GM23338 (cell line): Measurements from ENCODE around the gene TGIF2. TPM values are rescaled to one million over a fixed set of nuclear protein-coding genes. Genes with fewer than 3 reads are reported as not detected.

Experiments used
- ATAC-seq: fragments of 200-7000 bp; cut with Tn5 transposase; 3 replicates; pipeline ENCODE4 v1.9.1; 2020
- DNase-seq: peaks from one replicate; pipeline ENCODE4 v3.0.0-alpha.2; 2015; ENCODE audit warnings: low spot score
- H2AFZ ChIP-seq: fragments of 200-600 bp; sonication (generic); 2 replicates; pipeline ENCODE4 v1.8.0; 2016; ENCODE audit warnings: antibody characterized with exemption, mild to moderate bottlenecking, moderate library complexity
- H3F3A ChIP-seq: fragments of 200-600 bp; sonication (generic); replicated peaks from 2 replicates; pipeline ENCODE4 v1.8.0; 2017; ENCODE audit warnings: antibody characterized with exemption, mixed run types, low read depth
- H3K27ac ChIP-seq: fragments of 200-600 bp; sonication (generic); 2 replicates; pipeline ENCODE4 v1.6.1; 2016; ENCODE audit warnings: low read depth
- H3K27me3 ChIP-seq: fragments of 200-600 bp; sonication (generic); 2 replicates; pipeline ENCODE4 v1.8.0; 2016; ENCODE audit warnings: mild to moderate bottlenecking, mixed run types, moderate library complexity; ENCODE audit not compliant: insufficient read depth
- H3K36me3 ChIP-seq: fragments of 200-600 bp; sonication (generic); 2 replicates; pipeline ENCODE4 v1.8.0; 2016; ENCODE audit warnings: mild to moderate bottlenecking; ENCODE audit not compliant: insufficient read depth
- H3K4me1 ChIP-seq: fragments of 200-600 bp; sonication (generic); 2 replicates; pipeline ENCODE4 v1.8.0; 2016; ENCODE audit warnings: mild to moderate bottlenecking, moderate library complexity; ENCODE audit not compliant: insufficient read depth
- H3K4me2 ChIP-seq: fragments of 200-600 bp; sonication (generic); 2 replicates; pipeline ENCODE4 v1.7.1; 2017; ENCODE audit warnings: mixed run types
- H3K4me3 ChIP-seq: fragments of 200-600 bp; sonication (generic); 2 replicates; pipeline ENCODE4 v1.6.1; 2016; ENCODE audit warnings: mixed run types
- H3K79me2 ChIP-seq: fragments of 200-600 bp; sonication (generic); replicated peaks from 2 replicates; pipeline ENCODE4 v1.8.0; 2017; ENCODE audit warnings: mild to moderate bottlenecking; ENCODE audit not compliant: insufficient read depth
- H3K9me2 ChIP-seq: fragments of 200-600 bp; sonication (generic); 2 replicates; pipeline ENCODE4 v1.8.0; 2017; ENCODE audit not compliant: insufficient read depth
- H4K20me1 ChIP-seq: fragments of 200-600 bp; sonication (generic); replicated peaks from 2 replicates; pipeline ENCODE4 v1.8.0; 2017; ENCODE audit warnings: mild to moderate bottlenecking; ENCODE audit not compliant: insufficient read depth
- H3K27ac Mint-ChIP-seq: 2 replicates; pipeline ENCODE4 v1.8.0; 2020; ENCODE audit warnings: inconsistent platforms, mild to moderate bottlenecking, moderate library complexity, mixed read lengths
- H3K27me3 Mint-ChIP-seq: 3 replicates; pipeline ENCODE4 v1.8.0; 2022; ENCODE audit warnings: low read depth, mild to moderate bottlenecking, moderate library complexity, mixed read lengths, inconsistent platforms; ENCODE audit not compliant: insufficient read depth, poor library complexity
- H3K36me3 Mint-ChIP-seq: 3 replicates; pipeline ENCODE4 v1.8.0; 2021; ENCODE audit warnings: low read depth, mild to moderate bottlenecking, inconsistent platforms, moderate library complexity, mixed read lengths
- H3K4me1 Mint-ChIP-seq: 3 replicates; pipeline ENCODE4 v1.8.0; 2020; ENCODE audit warnings: mild to moderate bottlenecking, inconsistent platforms, mixed read lengths
- H3K4me3 Mint-ChIP-seq: 3 replicates; pipeline ENCODE4 v1.8.0; 2021; ENCODE audit warnings: moderate library complexity, mild to moderate bottlenecking, inconsistent platforms, mixed read lengths
- H3K9me3 Mint-ChIP-seq: 3 replicates; pipeline ENCODE4 v1.8.0; 2020; ENCODE audit warnings: moderate library complexity, mild to moderate bottlenecking, inconsistent platforms, mixed read lengths
- CREB1 ChIP-seq: fragments of 250-450 bp; sonication (Bioruptor Pico); IDR thresholded peaks from 2 replicates; pipeline ENCODE4 v1.5.0; 2020; ENCODE audit warnings: low read depth, mild to moderate bottlenecking, moderate library complexity
- ETS1 ChIP-seq: IDR thresholded peaks from 2 replicates; pipeline ENCODE4 v1.6.1; 2016; ENCODE audit warnings: antibody characterized with exemption
- EZH2 ChIP-seq: fragments of 200-600 bp; sonication (generic); IDR thresholded peaks from one replicate; pipeline ENCODE4 v1.8.0; 2017; ENCODE audit warnings: antibody characterized with exemption, mild to moderate bottlenecking, low read depth; ENCODE audit not compliant: unreplicated experiment
- JUNB ChIP-seq: IDR thresholded peaks from one replicate; pipeline ENCODE4 v1.6.1; 2016; ENCODE audit warnings: antibody characterized with exemption; ENCODE audit not compliant: unreplicated experiment
- POLR2AphosphoS5 ChIP-seq: IDR thresholded peaks from 2 replicates; pipeline ENCODE4 v1.6.1; 2016; ENCODE audit warnings: antibody characterized with exemption, low read depth
- REST ChIP-seq: IDR thresholded peaks from one replicate; pipeline ENCODE4 v1.6.1; 2018; ENCODE audit warnings: antibody characterized with exemption; ENCODE audit not compliant: unreplicated experiment
- STAT1 ChIP-seq: IDR thresholded peaks from one replicate; pipeline ENCODE4 v1.6.1; 2016; ENCODE audit warnings: antibody characterized with exemption; ENCODE audit not compliant: unreplicated experiment
- ZNF114 ChIP-seq: fragments of 250-450 bp; sonication (Bioruptor Pico); IDR thresholded peaks from 2 replicates; pipeline ENCODE4 v1.5.0; 2020; ENCODE audit warnings: mild to moderate bottlenecking, moderate library complexity
- ZNF462 ChIP-seq: fragments of 250-450 bp; sonication (Bioruptor Pico); IDR thresholded peaks from 2 replicates; pipeline ENCODE4 v1.5.0; 2020; ENCODE audit warnings: mild to moderate bottlenecking, moderate library complexity
- polyA plus RNA-seq: library from polyadenylated mRNA; unstranded; fragments of >200 nt; fragmentation: Nextera tagmentation; extraction: Ambion mirVana; gene quantifications from 2 replicates; pipeline ENCODE4 v1.2.1, GENCODE V29; 2016
- total RNA-seq: library from RNA; depleted of rRNA; stranded (reverse); fragments of >200 nt; shearing (Covaris generic); gene quantifications from 2 replicates; pipeline ENCODE4 v1.2.3, GENCODE V29; 2014

Gene TGIF2
- total and polyA plus RNA-seq, 2 experiments from 2014 or later, result 47.6 to 63.2 TPM

DNA sequence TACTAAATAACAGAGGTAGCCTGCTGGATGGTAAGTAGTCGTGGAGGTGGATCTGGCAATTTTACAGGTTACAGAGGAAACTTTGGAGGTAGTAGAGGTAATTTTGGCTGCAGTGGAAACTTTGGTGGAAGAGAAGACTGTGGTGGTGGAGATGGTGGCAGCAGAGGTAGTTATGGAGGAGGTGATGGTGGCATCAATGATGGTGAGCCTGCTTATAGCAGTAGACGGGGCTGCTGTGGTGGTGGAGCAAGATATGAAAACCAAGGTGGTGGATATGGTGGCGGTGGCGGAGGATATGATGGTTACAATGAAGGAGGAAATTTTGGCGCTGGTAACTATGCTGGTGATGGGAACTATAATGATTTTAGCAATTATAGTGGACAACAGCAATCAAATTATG lies 47.5 kb downstream of the TGIF2 start:
- no peaks in the 10 kb centered on the region for H3K36me3 Mint-ChIP-seq
- no peak overlapping the region for H3K4me2 ChIP-seq
- no peak overlapping the region for H3K4me3 ChIP-seq
- DNase-seq (no peak), ATAC-seq (no peak)
- H3K36me3 ChIP-seq, result no peaks in the 10 kb centered on the region
- peaks cover 6% of the 10 kb centered on the region for H3K4me1 Mint-ChIP-seq
- H3K27ac ChIP-seq, result no peak overlapping the region
- no peak overlapping the region for H3K27ac Mint-ChIP-seq
- no peaks in the 10 kb centered on the region; the same call in 1 of the 2 replicates for H3K4me1 ChIP-seq
- no peak overlapping the region for H2AFZ ChIP-seq
- no peaks in the 10 kb centered on the region for H3K27me3 Mint-ChIP-seq
- no peak for TF ChIP-seq ETS1
- TF ChIP-seq JUNB, result no peak
- no peak for TF ChIP-seq ZNF114
- no peak for TF ChIP-seq REST
- TF ChIP-seq CREB1, result no peak
- TF ChIP-seq STAT1, result no peak
- TF ChIP-seq ZNF462, result no peak
- no peak for TF ChIP-seq POLR2AphosphoS5
- no peak for TF ChIP-seq EZH2
- no peaks in the 10 kb centered on the region; the same call in 1 of the 2 replicates for H3K9me2 ChIP-seq
- H3K79me2 ChIP-seq, result no peaks in the 10 kb centered on the region
- H3K4me3 Mint-ChIP-seq, result no peak overlapping the region
- H3K27me3 ChIP-seq, result no peaks in the 10 kb centered on the region
- H4K20me1 ChIP-seq, result no peaks in the 10 kb centered on the region
- H3K9me3 Mint-ChIP-seq, result no peaks in the 10 kb centered on the region; the same call in 2 of the 3 replicates
- no peaks in the 10 kb centered on the region for H3F3A ChIP-seq
